Parathyroid adenoma (tissue), 2 donors: ENCODE measurements around the gene MRPL43.

Source experiments
- H2AFZ ChIP-seq: fragments of 300-600 bp; sonication (generic); one replicate; pipeline ENCODE4 v1.7.0; 2017; ENCODE audit warnings: antibody characterized with exemption, mild to moderate bottlenecking
- H3K27ac ChIP-seq: fragments of 300-600 bp; sonication (generic); one replicate; pipeline ENCODE4 v1.7.0; 2017
- H3K27me3 ChIP-seq: fragments of 300-600 bp; sonication (generic); one replicate; pipeline ENCODE4 v1.7.0; 2017; ENCODE audit warnings: low read length; ENCODE audit not compliant: control insufficient read depth, insufficient read depth
- H3K36me3 ChIP-seq: fragments of 300-600 bp; sonication (generic); one replicate; pipeline ENCODE4 v1.7.0; 2017; ENCODE audit warnings: low read length; ENCODE audit not compliant: control insufficient read depth, insufficient read depth
- H3K4me1 ChIP-seq: fragments of 300-600 bp; sonication (generic); one replicate; pipeline ENCODE4 v1.7.0; 2017; ENCODE audit warnings: control low read depth
- H3K4me2 ChIP-seq: fragments of 300-600 bp; sonication (generic); one replicate; pipeline ENCODE4 v1.7.0; 2017; ENCODE audit warnings: low read length
- H3K4me3 ChIP-seq: fragments of 300-600 bp; sonication (generic); one replicate; pipeline ENCODE4 v1.7.0; 2017; ENCODE audit warnings: low read depth, low read length
- H3K79me2 ChIP-seq: fragments of 300-600 bp; sonication (generic); one replicate; pipeline ENCODE4 v1.7.0; 2017; ENCODE audit warnings: control low read depth
- H3K9ac ChIP-seq: fragments of 300-600 bp; sonication (generic); one replicate; pipeline ENCODE4 v1.7.0; 2017; ENCODE audit warnings: mild to moderate bottlenecking
- H3K9me3 ChIP-seq: fragments of 300-600 bp; sonication (generic); one replicate; pipeline ENCODE4 v1.7.0; 2017; ENCODE audit warnings: low read length; ENCODE audit not compliant: control insufficient read depth
- CTCF ChIP-seq: fragments of 300-600 bp; sonication (generic); IDR thresholded peaks from one replicate; pipeline ENCODE4 v1.7.0; 2017; ENCODE audit warnings: antibody characterized with exemption, mild to moderate bottlenecking
- donor health status: primary hyperparathyroidism.

The MRPL43 gene

GRCh38 chr10:100984672-100985177, 2.6 kb downstream of the MRPL43 start:
- no peaks in the 10 kb centered on the region for H3K36me3 ChIP-seq

GRCh38 chr10:100983868-100984671, 3.2 kb downstream of the MRPL43 start:
- Histone ChIP-seq H3K4me1 (peaks cover 6% of the 10 kb centered on the region), H3K4me2 (no peak overlapping the region), H3K4me3 (no peak overlapping the region), H3K79me2 (peaks cover 12% of the 10 kb centered on the region), H3K9ac (no peak overlapping the region), H3K36me3 (no peaks in the 10 kb centered on the region), H2AFZ (no peak overlapping the region), H3K27me3 (no peaks in the 10 kb centered on the region), H3K27ac (no peak overlapping the region), H3K9me3 (no peaks in the 10 kb centered on the region)
- TF ChIP-seq CTCF: no peak

More at GRCh38 chr10:100984672-100985177, 2.6 kb downstream of the MRPL43 start:
- H3K27me3 ChIP-seq: no peaks in the 10 kb centered on the region
- no peak overlapping the region for H3K4me3 ChIP-seq
- peaks cover 17% of the 10 kb centered on the region for H3K79me2 ChIP-seq
- no peak overlapping the region for H3K4me2 ChIP-seq
- no peak overlapping the region for H3K27ac ChIP-seq
- no peak overlapping the region for H3K9ac ChIP-seq
- H3K9me3 ChIP-seq: no peaks in the 10 kb centered on the region
- H2AFZ ChIP-seq: no peak overlapping the region
- H3K4me1 ChIP-seq: peaks cover 6% of the 10 kb centered on the region
- TF ChIP-seq CTCF: no peak

GRCh38 chr10:100982916-100983830, 4.1 kb downstream of the MRPL43 start:
- Histone ChIP-seq H3K79me2 (peaks cover 5% of the 10 kb centered on the region), H3K4me3 (no peak overlapping the region), H3K27me3 (no peaks in the 10 kb centered on the region), H2AFZ (no peak overlapping the region), H3K9ac (no peak overlapping the region), H3K27ac (no peak overlapping the region), H3K4me1 (peaks cover 4% of the 10 kb centered on the region), H3K36me3 (no peaks in the 10 kb centered on the region), H3K4me2 (no peak overlapping the region), H3K9me3 (no peaks in the 10 kb centered on the region)
- TF ChIP-seq CTCF: no peak

- TF ChIP-seq CTCF: no peak
- Histone ChIP-seq H3K36me3 (no peaks in the 10 kb centered on the region), H3K27me3 (no peaks in the 10 kb centered on the region), H3K4me2 (no peak overlapping the region), H3K9me3 (no peaks in the 10 kb centered on the region), H2AFZ (no peak overlapping the region), H3K4me1 (peaks cover 2% of the 10 kb centered on the region), H3K4me3 (no peak overlapping the region), H3K79me2 (no peaks in the 10 kb centered on the region), H3K9ac (no peak overlapping the region), H3K27ac (no peak overlapping the region)
These were observed 6.0 kb downstream of the MRPL43 start for GRCh38 chr10:100981178-100981772.
